NCI-H524 treated with DMSO at 0.1 percent for 48 hours (cell line): ENCODE results near the gene SEPTIN1.

ENCODE experiments used
- DNase-seq: peaks from one replicate; lab custom pipeline; 2025; lab: John Stamatoyannopoulos, UW

The SEPTIN1 gene

DNA sequence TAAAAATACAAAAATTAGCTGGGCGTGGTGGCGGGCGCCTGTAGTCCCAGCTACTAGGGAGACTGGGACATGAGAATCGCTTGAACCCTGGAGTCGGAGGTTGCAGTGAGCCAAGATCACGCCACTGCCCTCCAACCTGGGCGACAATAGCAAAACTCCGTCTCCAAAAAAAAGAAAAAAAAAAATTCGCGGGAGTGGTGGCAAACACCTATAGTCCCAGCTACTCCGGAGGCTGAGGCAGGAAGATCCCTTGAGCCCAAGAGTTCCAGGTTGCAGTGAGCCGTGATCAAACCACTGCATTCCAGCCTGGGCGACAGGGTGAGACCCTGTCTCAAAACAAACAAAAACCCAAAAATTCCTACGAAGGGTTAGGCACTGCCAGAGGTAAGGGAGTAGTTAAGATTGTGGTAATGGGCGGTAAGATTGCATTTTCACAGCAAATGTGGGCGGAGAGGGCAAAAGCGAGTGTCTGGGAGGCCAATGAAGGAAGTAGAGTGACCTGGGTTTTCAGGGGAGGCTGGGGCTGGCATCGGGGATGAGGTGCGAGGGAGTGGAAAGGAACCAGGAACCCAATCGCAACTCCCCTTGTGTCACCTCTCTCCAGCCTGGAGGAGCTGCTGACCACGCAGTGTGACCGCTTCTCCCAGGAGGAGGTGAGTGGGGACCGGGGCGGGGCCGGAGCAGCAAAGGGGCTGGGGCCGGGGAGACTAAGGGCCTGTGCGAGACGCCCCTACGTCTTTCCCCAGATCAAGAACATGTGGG lies 5.1 kb downstream of the SEPTIN1 start:
- DNase-seq = no peak

DNA sequence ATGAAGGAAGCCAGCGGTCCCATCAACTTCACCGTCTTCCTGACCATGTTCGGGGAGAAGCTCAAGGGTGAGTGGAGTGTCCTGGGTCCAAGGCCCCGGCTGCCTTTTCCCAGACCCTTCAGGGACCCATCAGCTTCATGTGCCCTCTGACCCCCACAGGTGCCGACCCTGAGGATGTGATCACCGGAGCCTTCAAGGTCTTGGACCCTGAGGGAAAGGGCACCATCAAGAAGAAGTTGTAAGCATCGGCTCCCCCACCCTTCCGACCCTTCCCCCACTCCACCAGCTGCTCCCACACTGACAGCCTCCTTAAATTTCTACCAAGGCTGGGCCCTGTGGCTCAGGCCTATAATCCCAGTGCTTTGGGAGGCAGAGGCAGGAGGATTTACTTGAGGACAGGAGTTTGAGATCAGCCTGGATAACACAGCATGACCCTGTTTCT lies 5.9 kb downstream of the SEPTIN1 start:
- DNase-seq = no peak

DNA sequence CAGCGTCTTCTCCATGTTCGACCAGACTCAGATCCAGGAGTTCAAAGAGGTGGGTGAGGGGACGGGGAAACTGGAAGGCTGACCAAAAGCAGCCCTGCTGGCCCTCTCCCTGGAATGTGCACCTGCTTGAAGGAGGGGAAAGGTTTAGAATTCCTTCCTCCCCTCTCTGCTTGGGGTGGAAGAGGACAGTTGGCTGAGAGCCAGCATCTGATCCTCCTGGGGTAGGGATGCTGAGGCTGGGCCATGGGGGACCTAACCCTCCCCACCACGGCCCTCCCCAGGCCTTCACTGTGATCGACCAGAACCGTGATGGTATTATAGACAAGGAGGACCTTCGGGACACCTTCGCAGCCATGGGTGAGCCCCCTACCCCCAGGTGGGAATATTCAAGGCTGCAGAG lies 6.5 kb downstream of the SEPTIN1 start:
- DNase-seq = no peak

DNA sequence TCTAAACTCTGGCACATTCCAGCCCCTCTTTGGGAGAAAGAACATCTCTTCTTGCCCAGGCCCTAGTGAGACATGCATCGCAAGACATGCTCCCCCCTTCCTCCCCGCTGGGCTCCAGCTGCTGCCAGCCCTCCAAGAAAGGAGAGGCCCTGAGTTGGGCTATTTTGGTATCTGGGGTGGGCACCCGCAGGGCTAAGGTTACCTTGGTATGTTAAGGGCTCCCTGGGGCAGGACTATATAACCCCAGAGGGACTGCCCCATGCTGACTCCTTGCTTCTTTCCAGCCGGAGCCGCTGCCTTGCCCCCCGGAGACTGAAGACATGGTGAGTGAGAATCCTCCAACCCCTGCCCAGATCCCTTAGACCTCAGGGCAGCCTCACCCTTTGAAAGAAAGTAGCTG lies 7.8 kb downstream of the SEPTIN1 start, which contains the start of gene MYL11:
MYL11 (plus strand) TSS at position 265 of the 400 bp plus-strand sequence; CDS start at position 321, 56 bp downstream.
- no peak for DNase-seq

DNA sequence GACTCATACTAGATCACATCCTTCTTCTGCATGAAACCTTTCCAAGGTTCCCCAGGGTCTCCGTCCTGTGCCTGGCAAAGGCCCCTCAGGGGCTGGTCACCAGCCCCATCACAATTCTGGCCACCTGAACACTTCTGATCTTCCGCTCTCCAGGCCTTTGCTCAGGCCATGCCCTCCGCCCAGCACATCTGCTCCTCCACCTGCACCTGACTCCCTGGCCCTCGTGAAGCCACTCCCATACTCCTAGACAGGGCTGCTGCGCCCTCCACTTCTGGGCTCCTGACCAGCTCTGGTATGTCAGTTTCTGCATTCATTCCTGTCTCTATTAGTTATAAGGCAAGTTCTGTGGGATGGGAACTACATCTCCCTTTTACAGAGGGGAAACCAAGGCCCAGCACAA lies 9.6 kb downstream of the SEPTIN1 start:
- no peak for DNase-seq

DNA sequence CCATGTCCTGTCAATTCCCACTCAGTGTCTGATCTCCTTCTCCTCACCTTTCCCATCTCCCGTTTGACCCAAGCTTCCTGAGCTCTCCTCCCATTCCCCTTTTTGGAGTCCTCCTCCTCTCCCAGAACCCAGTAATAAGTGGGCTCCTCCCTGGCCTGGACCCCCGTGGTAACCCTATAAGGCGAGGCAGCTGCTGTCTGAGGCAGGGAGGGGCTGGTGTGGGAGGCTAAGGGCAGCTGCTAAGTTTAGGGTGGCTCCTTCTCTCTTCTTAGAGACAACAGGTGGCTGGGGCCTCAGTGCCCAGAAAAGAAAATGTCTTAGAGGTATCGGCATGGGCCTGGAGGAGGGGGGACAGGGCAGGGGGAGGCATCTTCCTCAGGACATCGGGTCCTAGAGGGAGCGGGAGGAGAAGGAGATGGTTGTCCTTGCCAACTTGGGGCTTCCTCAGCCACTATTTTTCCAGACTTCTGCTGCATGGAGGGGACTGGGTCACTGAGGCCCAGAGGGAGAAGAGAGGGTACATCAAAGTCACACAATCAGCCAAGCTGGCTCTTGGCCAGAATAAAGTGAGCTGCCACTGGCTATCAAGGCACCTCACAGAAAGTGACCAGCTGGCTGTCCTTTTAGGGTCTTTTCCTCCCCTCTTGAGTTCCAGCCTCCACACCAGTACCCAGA lies 10.2 kb downstream of the SEPTIN1 start:
- DNase-seq = no peak

DNA sequence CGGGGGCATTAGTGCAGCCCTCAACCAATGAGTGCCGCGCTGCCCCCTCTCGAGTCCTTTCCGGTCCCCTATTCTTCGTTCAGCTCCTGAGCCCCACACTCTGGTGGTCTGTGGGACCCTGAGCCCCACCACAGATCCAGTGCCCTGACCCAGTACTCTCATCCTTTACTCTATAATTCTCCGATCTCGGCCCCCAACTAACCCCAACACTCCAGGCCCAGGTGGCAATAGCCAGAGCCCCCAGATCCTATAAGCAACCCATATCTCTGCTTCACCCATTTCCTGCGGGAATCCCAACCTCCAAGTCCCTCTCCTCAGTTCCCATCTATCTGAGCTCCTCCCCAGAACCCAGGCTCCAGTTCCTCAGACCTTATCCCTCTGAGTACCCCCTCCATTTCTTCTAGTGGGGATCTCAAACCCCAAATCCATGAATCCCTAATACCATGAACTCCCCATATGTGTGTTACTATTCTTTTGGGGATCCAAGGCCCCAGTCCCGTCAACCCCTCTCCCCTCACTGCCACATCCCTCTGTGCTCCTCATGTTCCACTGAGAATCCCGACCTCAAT lies 11.0 kb downstream of the SEPTIN1 start:
- no peak for DNase-seq

DNA sequence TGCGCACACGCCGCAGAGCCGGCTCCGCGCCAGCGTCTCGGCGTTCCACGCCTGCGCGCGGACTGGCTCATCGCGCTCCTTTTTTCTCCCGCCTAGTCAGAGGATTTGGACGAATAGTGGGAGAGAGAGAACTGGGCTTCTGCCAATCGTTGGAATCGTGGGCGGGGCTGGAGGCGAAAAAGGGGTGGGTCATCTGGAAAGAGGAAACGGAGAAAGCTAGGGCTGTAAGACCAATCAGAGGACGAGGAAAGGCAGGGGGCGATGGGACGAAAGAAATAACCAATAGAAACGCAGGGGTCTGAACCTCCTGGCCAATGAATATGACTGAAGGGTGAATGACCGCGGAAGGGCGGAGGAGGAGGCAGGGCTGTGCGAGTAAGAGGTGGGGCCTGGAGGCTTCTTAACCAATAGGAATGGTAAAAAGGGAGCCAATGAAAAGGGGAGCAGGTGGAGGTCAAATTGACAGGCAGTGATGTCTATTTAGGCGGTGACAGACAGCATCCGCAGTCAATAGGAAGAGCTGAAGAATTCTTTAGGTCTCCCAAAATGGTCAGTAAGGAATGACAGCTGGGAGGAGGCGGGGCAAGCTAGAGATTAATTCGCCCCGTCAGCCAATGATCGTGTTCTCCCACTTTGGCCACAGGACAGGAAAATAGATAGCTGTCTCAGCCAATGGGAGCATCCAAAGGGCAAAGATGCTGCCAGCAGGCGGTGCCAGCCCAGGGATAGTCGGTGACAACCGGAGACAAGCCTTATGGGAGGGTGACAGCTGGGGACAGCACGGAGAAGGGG lies 11.7 kb downstream of the SEPTIN1 start, which contains the start of gene TBC1D10B:
TBC1D10B (minus strand) TSS at position 39 of the 792 bp plus-strand sequence. CDS start 311 bp downstream, outside the sequence.
- peak; percentile 100 for DNase-seq

DNA sequence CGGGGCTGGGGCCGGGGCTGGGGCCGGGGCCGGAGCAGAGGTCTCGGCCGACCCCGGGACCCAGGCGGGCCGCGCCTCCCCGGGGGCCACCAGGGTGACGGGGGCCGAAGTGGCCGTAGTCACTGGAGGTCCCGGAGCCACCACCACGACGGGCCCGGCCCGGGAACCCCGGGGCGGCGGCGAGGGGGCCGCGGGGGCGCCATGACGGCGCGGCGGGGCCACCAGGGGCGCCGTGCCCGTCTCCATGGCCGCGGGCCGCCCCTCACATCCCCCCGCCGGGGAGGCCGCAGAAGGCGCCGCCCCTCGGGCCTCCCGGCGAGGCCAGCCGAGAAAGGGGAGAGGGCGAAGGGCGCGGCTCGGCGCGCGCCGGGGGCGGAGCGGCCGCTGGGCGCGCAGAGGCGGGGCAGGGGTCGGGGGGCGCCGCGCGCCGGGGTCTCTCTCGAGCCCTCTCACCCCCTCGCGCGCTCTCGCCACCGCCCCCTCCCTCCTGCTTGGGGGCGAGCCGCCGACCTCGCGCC lies 12.4 kb downstream of the SEPTIN1 start:
- no peak for DNase-seq

DNA sequence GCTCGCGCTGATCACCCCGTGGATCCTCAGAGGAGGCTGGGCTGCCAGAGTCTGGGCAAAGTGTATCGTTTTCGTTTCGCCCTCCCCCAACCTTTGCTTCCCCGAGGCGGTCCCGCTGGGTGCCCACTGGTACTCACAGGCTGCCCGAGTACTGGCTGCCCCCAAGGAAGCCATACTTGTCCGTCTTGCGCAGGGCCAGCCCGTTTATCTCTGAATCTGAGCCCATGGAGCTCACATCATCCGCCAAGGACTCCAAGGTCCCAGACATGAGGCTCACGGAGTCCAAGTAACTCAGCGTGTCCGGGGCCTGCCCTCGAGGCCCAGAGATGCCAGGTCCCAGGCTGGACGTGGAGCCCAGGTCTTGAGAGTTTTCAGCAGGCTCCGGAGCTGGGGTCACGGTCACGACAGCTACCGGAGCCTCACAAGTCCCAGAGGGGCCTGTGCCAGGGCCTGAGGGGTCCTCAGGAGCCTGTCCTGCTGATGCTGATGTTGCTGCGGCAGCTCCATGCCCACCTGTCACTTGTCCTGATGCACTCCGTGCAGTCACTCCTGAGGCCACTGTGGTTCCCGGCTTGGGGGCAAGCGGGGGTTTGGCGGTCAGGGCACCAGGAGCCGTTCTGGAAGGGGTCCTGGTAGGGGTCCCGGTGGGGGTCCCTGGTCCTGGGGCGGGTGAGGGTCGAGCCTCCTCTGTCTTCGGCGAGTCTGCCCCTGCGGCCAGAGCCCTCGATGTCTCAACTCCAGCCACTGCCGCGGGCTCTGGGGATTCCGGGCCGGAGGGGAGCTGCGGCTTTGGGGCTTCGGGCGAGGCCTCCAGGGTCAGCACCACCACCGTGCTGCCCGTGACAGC lies 13.0 kb downstream of the SEPTIN1 start:
- no peak for DNase-seq

DNA sequence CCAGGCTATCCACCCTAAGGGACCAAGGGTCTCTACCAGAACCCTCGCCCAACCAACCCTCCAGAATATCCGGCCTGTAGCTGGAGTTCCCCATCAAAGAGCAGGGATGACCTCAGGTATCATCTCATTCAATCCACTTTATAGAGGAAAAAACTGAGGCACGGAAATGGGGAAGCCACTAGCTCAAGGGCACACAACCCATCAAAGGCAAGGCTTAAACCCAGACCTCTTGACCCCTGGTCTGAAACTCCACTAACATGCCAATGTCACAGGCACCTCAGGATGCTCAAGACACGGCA lies 13.6 kb downstream of the SEPTIN1 start:
- no peak for DNase-seq

DNA sequence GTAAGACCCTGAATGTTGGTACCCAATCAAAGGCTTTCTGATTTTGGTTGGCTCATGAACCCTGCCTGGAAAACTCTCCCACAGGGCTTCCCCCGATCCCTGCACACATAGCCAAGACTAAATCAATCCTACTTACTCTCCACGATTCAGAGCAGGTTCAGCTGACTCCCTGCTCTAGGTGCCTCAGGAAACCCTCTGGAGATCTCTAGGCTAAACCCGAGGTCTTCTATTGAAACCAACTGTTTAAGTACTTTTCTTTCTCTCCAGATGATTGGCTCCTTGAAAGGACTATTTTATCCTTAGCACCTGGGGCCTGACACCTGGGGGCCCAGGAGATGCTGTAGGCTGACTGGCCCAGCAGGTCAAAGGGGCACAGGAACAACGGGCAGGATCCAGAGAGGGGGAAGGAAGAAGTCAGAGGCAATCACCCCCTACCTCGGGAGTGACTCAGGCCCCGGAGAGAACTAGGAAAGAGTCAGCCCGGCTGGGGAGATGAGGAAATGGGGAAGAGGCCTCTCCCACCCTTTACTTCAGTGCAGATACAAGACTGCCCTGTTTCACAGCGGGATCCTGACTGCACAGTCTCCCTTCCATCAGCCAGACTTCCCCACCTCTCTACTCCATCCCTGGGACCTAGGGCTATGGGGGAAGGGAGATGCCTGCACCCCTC lies 14.1 kb downstream of the SEPTIN1 start:
- no peak for DNase-seq

DNA sequence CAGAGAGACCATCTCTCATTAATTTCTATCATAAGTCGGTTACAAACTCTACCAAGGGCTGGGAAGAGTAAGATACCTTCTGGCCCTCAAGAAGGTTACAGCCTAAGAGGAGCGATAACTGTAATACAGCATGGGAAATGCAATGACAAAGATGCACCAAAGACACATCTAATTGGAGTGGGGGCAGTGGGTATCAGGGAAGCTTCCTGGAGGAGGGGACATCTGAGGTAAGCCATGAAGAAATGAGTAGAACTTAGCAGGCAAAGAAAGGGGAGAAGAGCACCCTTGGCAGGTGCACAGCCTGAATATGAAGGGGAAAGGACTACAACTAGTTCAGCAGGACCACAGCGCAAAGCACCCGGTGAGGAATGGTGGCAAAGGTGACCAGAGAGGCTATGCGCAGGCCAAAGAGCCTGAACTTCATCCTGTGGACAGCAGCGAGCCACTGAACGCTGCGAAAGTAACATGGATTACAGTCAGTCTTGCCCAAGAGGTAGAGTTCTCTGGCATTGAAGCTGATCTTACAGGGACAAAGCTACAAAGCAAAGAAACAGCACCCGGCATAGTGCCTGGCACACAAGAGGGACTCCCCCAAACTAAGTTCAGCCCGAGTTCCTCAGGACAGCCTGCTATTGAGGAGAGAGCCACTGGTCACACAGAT lies 14.9 kb downstream of the SEPTIN1 start:
- DNase-seq = no peak

DNA sequence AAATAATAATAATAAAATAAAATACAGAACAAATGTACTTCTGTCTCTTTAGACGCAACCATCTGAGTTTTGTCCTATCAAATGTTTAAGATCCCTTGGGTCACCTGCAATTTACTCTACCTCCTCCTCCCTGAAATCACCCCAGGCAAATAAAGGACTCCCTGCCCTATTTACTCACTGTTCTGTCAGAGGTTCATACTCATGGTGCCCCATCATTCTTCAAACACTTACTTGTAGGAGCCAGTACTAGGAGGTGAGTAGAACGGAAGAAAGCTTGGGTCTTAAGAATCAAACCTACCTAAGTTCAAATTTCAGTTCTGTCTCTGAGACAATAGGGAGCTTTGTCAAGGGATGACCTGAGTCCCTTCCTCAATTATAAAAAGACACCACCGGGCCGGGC lies 15.8 kb downstream of the SEPTIN1 start:
- no peak for DNase-seq

DNA sequence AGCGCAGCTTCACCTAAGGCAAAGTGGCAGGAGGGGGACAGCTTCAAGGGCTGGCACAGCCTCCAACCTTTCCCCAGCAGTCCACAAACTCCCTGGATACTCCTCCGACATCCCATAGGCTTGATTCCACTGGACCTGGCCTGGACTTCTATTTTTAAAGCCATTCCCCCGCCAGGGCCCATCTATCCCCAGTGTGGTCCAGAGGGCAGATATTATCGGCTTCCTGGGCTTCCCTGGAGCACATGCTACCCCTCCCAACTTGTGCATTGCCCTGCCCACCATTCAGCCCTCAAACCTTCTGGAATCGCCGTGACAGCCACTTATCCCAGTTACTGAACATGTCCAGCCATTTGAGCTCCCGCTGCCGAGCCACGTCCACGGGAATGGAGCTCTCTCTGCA lies 17.2 kb downstream of the SEPTIN1 start:
- no peak for DNase-seq

DNA sequence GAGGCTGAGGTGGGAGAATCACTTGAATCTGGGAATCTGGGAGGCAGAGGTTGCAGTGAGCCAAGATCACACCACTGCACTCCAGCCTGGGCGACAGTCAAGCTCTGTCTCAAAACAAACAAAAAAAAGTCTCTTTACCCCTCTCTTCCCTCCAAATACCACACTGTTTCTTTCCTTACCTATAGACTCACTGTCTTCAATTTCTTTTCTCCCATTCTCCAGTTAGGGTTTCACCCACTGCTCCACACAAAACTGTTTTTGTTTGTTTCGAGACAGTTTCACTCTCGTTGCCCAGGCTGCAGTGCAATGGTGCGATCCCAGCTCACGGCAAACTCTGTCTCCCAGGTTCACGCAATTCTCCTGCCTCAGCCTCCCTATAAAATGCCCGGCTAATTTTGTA lies 21.2 kb downstream of the SEPTIN1 start:
- no peak for DNase-seq

DNA sequence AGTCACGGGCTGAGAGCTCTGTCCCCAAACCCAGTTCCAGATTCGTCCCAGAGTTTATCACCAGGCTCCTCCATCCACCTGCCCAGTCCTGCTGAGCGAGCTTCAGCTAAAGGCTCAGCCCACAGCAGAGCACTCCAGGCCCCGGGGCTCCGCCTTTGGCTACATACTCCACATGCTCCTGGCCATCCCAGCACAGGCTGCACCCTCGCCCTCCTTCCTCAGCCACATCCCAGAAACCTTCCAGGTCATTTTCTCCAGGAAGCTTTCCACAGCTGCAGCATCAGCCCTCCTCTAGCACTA lies 22.5 kb downstream of the SEPTIN1 start:
- no peak for DNase-seq

DNA sequence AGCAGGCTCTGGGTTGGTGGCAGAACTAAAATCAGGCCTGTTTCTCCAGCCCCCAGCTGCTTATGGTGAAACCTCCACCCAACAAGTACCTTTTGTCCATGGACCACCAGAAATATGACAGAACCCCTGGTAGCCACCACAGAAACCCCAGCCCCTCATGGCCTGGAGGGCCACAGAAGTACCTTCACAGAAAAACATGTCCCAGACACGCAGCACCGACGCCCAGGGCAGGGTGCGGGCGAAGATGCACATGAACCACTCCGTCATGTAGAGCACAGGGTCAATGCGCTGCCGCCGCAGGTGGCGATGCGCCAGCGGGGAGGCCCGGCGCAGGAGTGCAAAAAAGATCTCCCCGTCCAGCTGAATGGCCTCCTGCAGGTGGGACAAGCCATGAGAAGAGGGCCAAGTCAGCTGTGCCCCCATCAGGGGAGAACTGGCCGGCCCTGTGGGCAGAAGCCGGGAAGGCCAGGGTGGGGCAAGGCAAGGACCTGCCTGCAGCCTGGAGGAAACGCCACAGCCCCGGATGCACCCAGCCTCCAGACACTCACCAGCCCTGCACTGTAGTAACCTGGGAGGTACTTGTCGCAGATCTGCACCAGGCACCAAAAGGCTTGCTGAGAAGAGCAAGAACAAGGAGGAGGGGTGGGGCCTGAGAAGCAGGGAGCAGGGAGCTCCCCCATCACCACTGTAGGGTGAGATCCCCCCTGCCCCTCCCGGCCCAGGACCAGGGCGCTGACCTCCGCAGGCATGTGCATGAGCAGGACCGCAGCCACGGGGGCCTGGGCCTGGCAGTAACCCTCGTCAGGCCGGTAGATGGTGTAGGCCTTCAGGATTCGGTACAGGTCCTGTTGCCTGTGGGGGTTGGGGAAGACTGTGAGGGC lies 23.1 kb downstream of the SEPTIN1 start:
- DNase-seq = no peak

DNA sequence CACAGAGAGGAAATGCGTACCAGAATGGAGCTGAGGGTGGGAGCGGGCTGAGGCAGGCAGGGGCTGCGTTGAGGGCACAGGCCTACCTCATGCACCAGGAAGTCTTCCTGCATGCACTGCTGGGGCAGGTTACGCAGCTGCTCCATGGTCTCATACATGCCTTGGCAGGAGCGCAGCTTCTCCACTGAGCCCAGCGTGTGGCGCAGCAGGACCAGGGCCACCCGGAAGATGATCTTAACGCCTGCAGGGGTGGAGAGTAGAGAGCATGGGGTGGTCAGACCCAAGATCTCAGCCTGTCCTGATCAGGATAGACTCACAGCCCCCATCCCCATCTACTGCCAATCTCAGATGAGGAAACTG lies 23.8 kb downstream of the SEPTIN1 start:
- DNase-seq = no peak
